ENCODE data around the gene AFDN.

GRCh38 chr6:167977717-167978467, 151.2 kb downstream of the AFDN start:
- TF ChIP-seq YY1 (IDR thresholded peaks at IDR 0.05; ENCODE audit: low read depth, low read length), result no peak
- TF ChIP-seq CTCF (IDR thresholded peaks at IDR 0.05; ENCODE audit: control extremely low read depth in 1 of 3, insufficient read depth in 1 of 3, low read depth in 1 of 3, low read length in 3 of 3), result no peak
- no peak for TF ChIP-seq CREB1 (IDR thresholded peaks at IDR 0.05)
- TF ChIP-seq GABPA (IDR thresholded peaks at IDR 0.05; ENCODE audit: borderline replicate concordance, insufficient read depth, low read length), result no peak
- no peak for TF ChIP-seq HDAC6 (IDR thresholded peaks at IDR 0.05; ENCODE audit: low read depth, low read length)
- no peak for TF ChIP-seq EZH2 (IDR thresholded peaks at IDR 0.05; ENCODE audit: low read depth, low read length, severe bottlenecking)
- no peak for TF ChIP-seq TBP (IDR thresholded peaks at IDR 0.05; ENCODE audit: low read depth, low read length)
- no peak for TF ChIP-seq SIRT6 (IDR thresholded peaks at IDR 0.05; ENCODE audit: low read length)
- TF ChIP-seq SP2 (IDR thresholded peaks at IDR 0.05; ENCODE audit: low read length), result no peak
- no peak for TF ChIP-seq SP4 (IDR thresholded peaks at IDR 0.05; ENCODE audit: low read length)
- TF ChIP-seq ZNF274 (IDR thresholded peaks at IDR 0.05; ENCODE audit: borderline replicate concordance, extremely low read depth, low read length), result no peak
- no peak for TF ChIP-seq SP1 (IDR thresholded peaks at IDR 0.05; ENCODE audit: low read depth, low read length)
- TF ChIP-seq JUND (IDR thresholded peaks at IDR 0.05; ENCODE audit: low read length), result no peak
- TF ChIP-seq BCL11A (IDR thresholded peaks at IDR 0.05; ENCODE audit: low read depth in 2 of 2, low read length in 2 of 2), result no peak

All from H1 (cell line).